CD4-positive, CD25-positive, alpha-beta regulatory T cell (primary cell): ENCODE results near the gene PPP2R3A. TPM values are rescaled to one million over a fixed set of nuclear protein-coding genes. Genes with fewer than 3 reads are reported as not detected.

Source experiments
- ATAC-seq, 2 donors: fragments of 150-1000 bp; cut with Tn5 transposase; one replicate each; pipeline ENCODE4 v1.10.0; 2021; ENCODE audit warnings: low read depth in 2 of 2, moderate number of reproducible peaks in 2 of 2, moderate library complexity in 1 of 2
- DNase-seq, 3 donors: peaks; one replicate each; pipeline versions ENCODE4 v3.0.0 to v3.0.0-alpha.2; 2012 to 2022; ENCODE audit warnings: mixed read lengths in 1 of 3
- H3K27ac ChIP-seq: one replicate; pipeline ENCODE4 v1.7.0; 2013; ENCODE audit warnings: mild to moderate bottlenecking, low read length; ENCODE audit not compliant: insufficient read depth, poor library complexity, severe bottlenecking
- H3K27me3 ChIP-seq: one replicate; pipeline ENCODE4 v1.7.0; 2013; ENCODE audit warnings: low read length; ENCODE audit not compliant: control insufficient read depth, insufficient read depth
- H3K36me3 ChIP-seq: one replicate; pipeline ENCODE4 v1.7.0; 2013; ENCODE audit warnings: mild to moderate bottlenecking, low read length, moderate library complexity; ENCODE audit not compliant: control insufficient read depth, insufficient read depth
- H3K4me1 ChIP-seq: 2 replicates; pipeline ENCODE4 v1.7.0; 2013; ENCODE audit warnings: mild to moderate bottlenecking, low read length; ENCODE audit not compliant: insufficient read depth, control insufficient read depth, poor library complexity, severe bottlenecking
- H3K4me3 ChIP-seq: one replicate; pipeline ENCODE4 v1.7.0; 2013; ENCODE audit warnings: low read depth, mild to moderate bottlenecking, low read length, moderate library complexity
- H3K9me3 ChIP-seq, 2 experiments: 1 replicate in 1 of 2; 2 replicates in 1 of 2; pipeline ENCODE4 v1.7.0; 2013; ENCODE audit warnings: low read length in 2 of 2, mild to moderate bottlenecking in 1 of 2, moderate library complexity in 1 of 2; ENCODE audit not compliant: control insufficient read depth in 2 of 2
- H3K27ac Mint-ChIP-seq, 3 donors: one replicate each; pipeline ENCODE4 v1.8.0; 2020 to 2022; ENCODE audit warnings: mild to moderate bottlenecking in 3 of 3, mixed read lengths in 3 of 3, moderate library complexity in 2 of 3
- H3K27me3 Mint-ChIP-seq: one replicate; pipeline ENCODE4 v1.8.0; 2022; ENCODE audit warnings: mild to moderate bottlenecking, mixed read lengths
- H3K36me3 Mint-ChIP-seq: one replicate; pipeline ENCODE4 v1.8.0; 2020; ENCODE audit warnings: mixed read lengths
- H3K4me1 Mint-ChIP-seq, 4 donors: one replicate each; pipeline ENCODE4 v1.8.0; 2020 to 2022; ENCODE audit warnings: mixed read lengths in 4 of 4, mild to moderate bottlenecking in 1 of 4
- H3K4me3 Mint-ChIP-seq, 4 donors: one replicate each; pipeline ENCODE4 v1.8.0; 2020 to 2022; ENCODE audit warnings: mild to moderate bottlenecking in 4 of 4, mixed read lengths in 4 of 4, moderate library complexity in 3 of 4
- H3K9me3 Mint-ChIP-seq, 7 donors: one replicate each; pipeline ENCODE4 v1.8.0; 2020 to 2022; ENCODE audit warnings: mixed read lengths in 7 of 7, mild to moderate bottlenecking in 3 of 7, moderate library complexity in 2 of 7
- polyA plus RNA-seq, 4 donors: library from polyadenylated mRNA; unstranded; fragments of 300-500 nt; fragmentation: Illumina TruSeq; gene quantifications; one replicate each; pipeline ENCODE4 v1.2.3, GENCODE V29; 2021
- total RNA-seq: library from RNA; stranded (reverse); gene quantifications from one replicate; pipeline ENCODE4 v1.2.3, GENCODE V29; 2022

The PPP2R3A gene
- total and polyA plus RNA-seq, 5 donors from 2014 or later, result 0.03 to 0.27 (median 0.14) TPM

DNA sequence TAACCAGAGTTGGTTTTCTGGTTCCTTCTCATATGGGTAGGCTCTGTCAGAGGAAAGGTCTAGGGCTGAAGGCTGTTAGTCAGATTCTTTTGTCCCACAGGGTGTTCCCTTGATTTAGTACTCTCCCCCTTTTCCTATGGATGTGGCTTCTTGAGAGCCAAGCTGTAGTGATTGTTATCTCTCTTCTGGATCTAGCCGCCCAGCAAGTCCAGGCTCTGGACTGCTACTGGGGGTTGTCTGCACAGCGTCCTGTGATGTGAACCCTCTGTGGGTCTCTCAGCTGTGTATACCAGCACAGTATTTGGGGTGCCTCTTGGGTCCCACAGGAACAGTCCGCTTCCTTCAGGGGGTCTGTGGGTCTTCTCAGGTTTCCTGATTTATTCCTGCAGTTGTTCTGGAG, 70.8 kb downstream of the PPP2R3A start:
- no peaks in the 10 kb centered on the region for H3K9me3 ChIP-seq
- Mint-ChIP-seq H3K4me1 (no peaks in the 10 kb centered on the region), H3K9me3 (peaks cover 0 to 20% (median 3%) of the 10 kb centered on the region in 7 donors), H3K27me3 (peaks cover 31% of the 10 kb centered on the region), H3K27ac (no peak overlapping the region), H3K4me3 (no peak overlapping the region), H3K36me3 (peaks cover 3% of the 10 kb centered on the region)
- H3K27me3 ChIP-seq, result peaks cover 7% of the 10 kb centered on the region
- no peak overlapping the region for H3K27ac ChIP-seq
- DNase-seq, result no peak
- H3K4me1 ChIP-seq, result no peaks in the 10 kb centered on the region
- H3K36me3 ChIP-seq, result no peaks in the 10 kb centered on the region
- H3K4me3 ChIP-seq, result no peak overlapping the region
- no peak for ATAC-seq

DNA sequence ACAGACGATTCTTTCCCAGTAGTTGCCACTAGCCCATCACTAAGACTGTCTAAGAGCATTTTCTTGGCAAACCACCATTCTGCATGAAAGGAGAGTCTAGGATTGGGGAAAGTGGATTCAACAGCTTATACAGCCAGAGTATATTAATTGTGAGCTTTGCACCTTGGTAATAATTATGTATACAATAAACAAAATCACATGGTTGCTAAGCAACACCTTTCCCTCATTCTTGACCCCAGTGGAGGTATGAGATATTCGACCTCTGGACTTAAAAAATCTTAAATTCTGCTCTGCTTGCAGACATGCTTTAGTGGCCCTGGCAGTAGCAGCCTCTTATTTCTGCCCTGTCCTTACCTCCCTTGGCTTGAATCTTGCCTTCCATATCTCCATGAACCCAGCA, 73.1 kb downstream of the PPP2R3A start:
- H3K27ac Mint-ChIP-seq, result no peak overlapping the region
- H3K36me3 Mint-ChIP-seq, result no peaks in the 10 kb centered on the region
- H3K36me3 ChIP-seq, result no peaks in the 10 kb centered on the region
- no peak overlapping the region for H3K27ac ChIP-seq
- DNase-seq (no peak), ATAC-seq (no peak)
- no peaks in the 10 kb centered on the region for H3K4me1 Mint-ChIP-seq
- no peaks in the 10 kb centered on the region for H3K9me3 ChIP-seq
- peaks cover 7% of the 10 kb centered on the region for H3K27me3 ChIP-seq
- H3K4me3 ChIP-seq, result no peak overlapping the region
- peaks cover 37% of the 10 kb centered on the region for H3K27me3 Mint-ChIP-seq
- no peaks in the 10 kb centered on the region for H3K4me1 ChIP-seq
- H3K4me3 Mint-ChIP-seq, result no peak overlapping the region
- peaks cover 0 to 6% (median 2%) of the 10 kb centered on the region in 7 donors for H3K9me3 Mint-ChIP-seq

DNA sequence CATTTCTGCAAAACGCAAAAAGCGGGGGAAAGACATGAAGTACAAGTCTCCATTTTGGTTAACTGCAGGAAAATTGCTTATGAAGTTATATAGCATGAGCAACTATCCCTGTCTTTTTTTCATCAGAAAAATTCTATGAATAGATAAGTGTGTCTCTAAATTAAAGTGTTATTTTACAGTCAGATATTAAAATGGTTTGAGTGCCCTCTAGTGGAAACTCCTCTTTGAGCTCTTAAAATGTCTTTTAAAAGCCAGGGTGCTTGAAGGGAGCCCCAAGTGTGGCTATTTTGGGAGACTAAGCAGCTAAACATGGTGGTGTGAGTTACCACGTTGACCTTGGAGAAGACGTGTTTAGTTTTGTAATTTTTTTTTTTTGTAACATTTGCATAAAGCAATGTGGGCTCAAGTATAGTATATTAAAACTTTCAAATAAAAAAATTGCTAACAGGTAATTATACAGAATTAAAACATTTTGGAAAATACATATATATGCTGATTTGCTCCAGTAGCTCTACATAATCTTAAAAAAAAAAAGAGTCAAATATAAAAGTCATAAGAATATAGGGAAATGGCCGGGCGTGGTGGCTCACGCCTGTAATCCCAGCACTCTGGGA, 77.2 kb downstream of the PPP2R3A start:
- H3K4me1 ChIP-seq, result no peaks in the 10 kb centered on the region
- DNase-seq (peak in 2 of 3 donors; percentile 13 to 53), ATAC-seq (no peak)
- peaks cover 0 to 5% (median 0%) of the 10 kb centered on the region in 7 donors for H3K9me3 Mint-ChIP-seq
- H3K27me3 ChIP-seq, result peaks cover 7% of the 10 kb centered on the region
- H3K27ac Mint-ChIP-seq, result no peak overlapping the region
- no peaks in the 10 kb centered on the region for H3K36me3 Mint-ChIP-seq
- H3K4me3 ChIP-seq, result no peak overlapping the region
- no peaks in the 10 kb centered on the region for H3K36me3 ChIP-seq
- no peak overlapping the region for H3K4me3 Mint-ChIP-seq
- no peaks in the 10 kb centered on the region for H3K9me3 ChIP-seq
- H3K4me1 Mint-ChIP-seq, result no peaks in the 10 kb centered on the region
- peaks cover 30% of the 10 kb centered on the region for H3K27me3 Mint-ChIP-seq
- H3K27ac ChIP-seq, result no peak overlapping the region

DNA sequence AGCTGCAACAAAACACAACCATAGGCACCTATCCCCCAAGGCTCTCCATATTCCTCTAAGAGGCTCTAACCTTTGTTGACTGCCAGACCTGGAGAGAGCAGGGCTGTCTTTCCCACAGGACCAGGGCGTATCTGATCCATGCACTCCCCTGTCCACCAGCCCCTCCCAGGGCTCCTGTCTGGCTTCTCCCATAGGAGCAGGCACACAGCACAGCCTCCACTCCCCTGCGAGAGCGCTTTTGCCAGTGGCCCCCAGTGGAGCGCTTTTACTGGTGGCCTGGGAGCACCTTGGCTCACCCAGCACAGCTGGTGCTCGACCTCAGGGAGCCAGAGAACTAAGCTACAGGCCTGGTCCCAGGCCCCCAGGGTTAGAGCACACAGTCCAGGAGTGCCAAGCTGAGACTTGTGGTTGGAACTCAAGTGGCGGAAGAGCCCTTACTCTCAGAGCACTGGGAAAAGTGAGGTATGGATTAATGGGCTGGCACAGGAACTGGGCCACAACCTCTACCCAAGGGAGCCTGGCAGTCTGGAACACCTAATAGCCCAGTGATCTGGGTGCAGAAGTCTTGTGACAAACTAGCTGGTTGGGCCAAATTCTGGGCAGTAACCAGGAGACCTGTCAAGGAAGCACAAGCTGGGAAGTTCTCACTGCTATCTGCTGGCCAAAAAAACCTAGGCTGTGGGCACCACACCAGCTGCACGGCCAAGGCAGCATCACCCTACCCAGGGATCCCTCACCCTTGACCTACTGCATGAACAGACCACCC, 79.6 kb downstream of the PPP2R3A start:
- no peak overlapping the region for H3K4me3 Mint-ChIP-seq
- no peaks in the 10 kb centered on the region for H3K36me3 ChIP-seq
- no peaks in the 10 kb centered on the region for H3K4me1 ChIP-seq
- peaks cover 27% of the 10 kb centered on the region for H3K27me3 Mint-ChIP-seq
- no peaks in the 10 kb centered on the region for H3K9me3 Mint-ChIP-seq
- no peaks in the 10 kb centered on the region for H3K36me3 Mint-ChIP-seq
- no peak overlapping the region for H3K4me3 ChIP-seq
- no peaks in the 10 kb centered on the region for H3K9me3 ChIP-seq
- no peak overlapping the region for H3K27ac ChIP-seq
- ATAC-seq, result no peak
- DNase-seq, result no peak
- no peaks in the 10 kb centered on the region for H3K27me3 ChIP-seq
- no peaks in the 10 kb centered on the region for H3K4me1 Mint-ChIP-seq
- H3K27ac Mint-ChIP-seq, result no peak overlapping the region

DNA sequence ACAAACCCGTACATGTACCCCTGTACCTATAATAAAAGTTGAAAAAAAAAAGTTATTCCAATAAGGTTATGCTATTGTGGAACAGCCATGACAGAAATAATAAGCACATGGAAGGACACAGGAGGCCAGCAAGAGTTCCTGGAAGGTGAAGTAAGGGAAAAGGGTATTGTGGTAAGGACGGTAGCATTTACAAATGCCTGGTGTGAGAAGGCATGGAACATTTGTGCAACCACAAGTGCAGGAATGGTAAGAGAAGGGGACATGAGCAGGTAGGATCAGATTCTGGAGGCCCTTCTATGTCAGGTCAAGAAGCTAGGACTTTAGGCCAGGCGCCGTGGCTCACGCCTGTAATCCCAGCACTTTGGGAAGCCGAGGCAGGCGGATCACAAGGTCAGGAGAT, 82.5 kb downstream of the PPP2R3A start:
- H3K4me1 ChIP-seq, result no peaks in the 10 kb centered on the region
- no peak overlapping the region for H3K27ac ChIP-seq
- H3K27me3 ChIP-seq, result peaks cover under 1% of the 10 kb centered on the region
- ATAC-seq (no peak), DNase-seq (no peak)
- no peaks in the 10 kb centered on the region for H3K36me3 ChIP-seq
- H3K9me3 ChIP-seq, result no peaks in the 10 kb centered on the region
- Mint-ChIP-seq H3K9me3 (no peaks in the 10 kb centered on the region), H3K4me1 (no peaks in the 10 kb centered on the region), H3K4me3 (no peak overlapping the region), H3K27me3 (peaks cover 18% of the 10 kb centered on the region), H3K36me3 (no peaks in the 10 kb centered on the region), H3K27ac (no peak overlapping the region)
- no peak overlapping the region for H3K4me3 ChIP-seq

DNA sequence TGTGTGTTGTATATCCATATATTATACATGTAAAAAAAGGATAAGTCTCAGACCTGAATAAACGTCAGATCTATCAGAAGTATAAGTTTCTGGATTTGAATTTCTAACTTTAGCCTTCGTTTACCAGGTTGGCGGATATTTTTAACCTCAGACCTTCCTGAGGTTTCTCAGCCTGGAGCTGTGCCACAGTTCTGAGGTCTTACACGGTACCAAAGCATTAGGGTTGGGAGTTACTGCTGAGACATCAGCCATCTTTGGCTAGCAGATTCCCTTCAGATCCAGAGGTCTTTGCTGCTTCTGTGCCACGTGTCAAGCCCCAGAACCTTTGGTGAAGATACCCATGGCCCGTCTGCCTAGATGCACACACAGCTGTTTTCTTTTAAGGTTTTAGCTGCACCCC, 84.7 kb downstream of the PPP2R3A start:
- Mint-ChIP-seq H3K4me1 (no peaks in the 10 kb centered on the region), H3K9me3 (no peaks in the 10 kb centered on the region), H3K36me3 (no peaks in the 10 kb centered on the region), H3K4me3 (no peak overlapping the region), H3K27me3 (peaks cover 19% of the 10 kb centered on the region), H3K27ac (no peak overlapping the region)
- H3K4me1 ChIP-seq, result no peaks in the 10 kb centered on the region
- peaks cover 7% of the 10 kb centered on the region for H3K27me3 ChIP-seq
- H3K27ac ChIP-seq, result no peak overlapping the region
- no peak for DNase-seq
- no peak for ATAC-seq
- no peaks in the 10 kb centered on the region for H3K36me3 ChIP-seq
- H3K9me3 ChIP-seq, result no peaks in the 10 kb centered on the region
- no peak overlapping the region for H3K4me3 ChIP-seq

DNA sequence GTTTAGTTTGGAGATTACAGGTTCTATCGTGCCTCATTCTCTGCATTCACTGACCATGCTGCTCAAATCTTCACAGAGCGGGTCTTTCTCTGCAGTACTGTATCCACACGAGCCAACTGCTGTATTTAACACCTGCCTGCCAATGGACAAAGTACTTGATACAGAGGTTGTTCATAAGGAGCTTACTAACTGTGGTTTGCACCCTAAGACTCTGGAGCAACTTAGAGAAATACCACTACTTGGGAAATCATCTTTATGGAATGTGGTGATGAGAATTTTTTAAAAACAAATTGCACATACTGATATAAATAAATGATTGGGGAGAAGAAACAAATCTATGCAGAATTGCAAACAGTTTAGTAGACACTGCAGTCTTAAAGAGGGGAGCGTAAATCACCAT, 90.0 kb downstream of the PPP2R3A start:
- H3K4me1 Mint-ChIP-seq, result no peaks in the 10 kb centered on the region
- H3K27me3 Mint-ChIP-seq, result peaks cover 28% of the 10 kb centered on the region
- no peak overlapping the region for H3K27ac Mint-ChIP-seq
- H3K27ac ChIP-seq, result no peak overlapping the region
- DNase-seq, result no peak
- no peak overlapping the region for H3K4me3 Mint-ChIP-seq
- H3K36me3 ChIP-seq, result no peaks in the 10 kb centered on the region
- peaks cover 0 to 7% (median 0%) of the 10 kb centered on the region in 7 donors for H3K9me3 Mint-ChIP-seq
- H3K4me3 ChIP-seq, result no peak overlapping the region
- no peak for ATAC-seq
- H3K9me3 ChIP-seq, result no peaks in the 10 kb centered on the region
- H3K36me3 Mint-ChIP-seq, result no peaks in the 10 kb centered on the region
- H3K4me1 ChIP-seq, result no peaks in the 10 kb centered on the region
- H3K27me3 ChIP-seq, result peaks cover 23% of the 10 kb centered on the region

DNA sequence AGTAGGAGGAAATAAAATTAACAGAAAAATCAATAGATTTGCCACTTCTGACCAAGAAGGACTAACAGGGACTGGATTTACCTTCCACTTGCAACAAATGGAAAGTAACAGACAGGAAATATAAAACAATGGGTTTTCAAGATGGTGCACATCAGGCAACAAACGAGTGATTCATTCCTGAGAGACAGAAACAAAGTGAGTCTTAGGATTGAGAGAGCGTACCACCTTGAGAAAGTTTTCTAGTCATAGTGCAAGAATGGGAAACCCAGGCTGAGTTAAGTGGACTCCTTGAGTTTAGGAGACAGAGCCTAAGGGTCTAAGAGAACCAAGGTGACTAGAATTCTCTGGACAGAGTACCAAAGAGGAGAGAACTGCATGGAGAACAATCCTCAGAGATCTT, 101.7 kb downstream of the PPP2R3A start:
- peaks cover 32% of the 10 kb centered on the region for H3K27me3 Mint-ChIP-seq
- H3K9me3 ChIP-seq, result no peaks in the 10 kb centered on the region
- no peak overlapping the region for H3K4me3 ChIP-seq
- H3K4me1 Mint-ChIP-seq, result peaks cover 0 to 6% (median 3%) of the 10 kb centered on the region in 4 donors
- no peak overlapping the region for H3K27ac ChIP-seq
- peaks cover 0 to under 1% (median 0%) of the 10 kb centered on the region in 7 donors for H3K9me3 Mint-ChIP-seq
- no peaks in the 10 kb centered on the region for H3K36me3 Mint-ChIP-seq
- no peaks in the 10 kb centered on the region for H3K36me3 ChIP-seq
- no peaks in the 10 kb centered on the region for H3K4me1 ChIP-seq
- H3K4me3 Mint-ChIP-seq, result no peak overlapping the region
- DNase-seq, result no peak
- H3K27me3 ChIP-seq, result peaks cover 9% of the 10 kb centered on the region
- no peak for ATAC-seq
- H3K27ac Mint-ChIP-seq, result no peak overlapping the region
